GM12873 (cell line): ENCODE data around the gene ARHGAP8.

Experiments used
- TF ChIP-seq, protein P1 (sequence below): IDR thresholded peaks from 2 replicates; pipeline ENCODE4 v1.5.1; 2012; ENCODE audit warnings: low read depth, mild to moderate bottlenecking, moderate library complexity, low read length, control low read depth; ENCODE audit not compliant: insufficient read depth; ENCODE audit errors: missing control alignments

The ARHGAP8 gene

DNA sequence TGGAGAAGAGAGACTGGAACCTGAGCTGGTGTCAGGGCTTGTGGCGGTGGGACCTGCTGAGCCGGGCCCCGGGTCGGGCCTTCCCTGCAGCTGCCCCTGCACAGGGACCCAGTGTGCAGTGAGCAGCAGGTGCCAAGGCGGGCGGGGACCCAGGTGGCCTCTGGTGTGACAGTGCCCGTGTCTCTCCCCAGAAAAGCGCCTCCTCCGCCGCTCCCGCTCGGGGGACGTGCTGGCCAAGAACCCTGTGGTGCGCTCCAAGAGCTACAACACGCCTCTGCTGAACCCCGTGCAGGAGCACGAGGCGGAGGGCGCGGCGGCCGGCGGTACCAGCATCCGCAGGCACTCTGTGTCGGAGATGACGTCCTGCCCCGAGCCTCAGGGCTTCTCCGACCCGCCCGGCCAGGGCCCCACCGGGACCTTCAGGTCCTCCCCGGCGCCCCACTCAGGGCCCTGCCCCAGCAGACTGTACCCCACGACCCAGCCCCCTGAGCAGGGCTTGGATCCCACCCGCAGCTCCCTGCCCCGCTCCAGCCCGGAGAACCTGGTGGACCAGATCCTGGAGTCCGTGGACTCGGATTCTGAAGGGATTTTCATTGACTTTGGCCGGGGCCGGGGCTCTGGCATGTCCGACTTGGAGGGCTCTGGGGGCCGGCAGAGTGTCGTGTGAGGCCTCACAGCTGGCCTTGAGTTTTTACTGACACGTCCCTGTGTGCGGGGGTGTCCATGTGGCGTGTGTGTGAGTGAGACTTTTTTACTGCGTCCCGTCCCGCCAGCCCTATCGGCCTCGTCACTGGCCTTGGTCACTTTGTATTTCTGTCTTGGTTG is 15.6 kb upstream of the ARHGAP8 start:
- TF ChIP-seq, protein P1, sequence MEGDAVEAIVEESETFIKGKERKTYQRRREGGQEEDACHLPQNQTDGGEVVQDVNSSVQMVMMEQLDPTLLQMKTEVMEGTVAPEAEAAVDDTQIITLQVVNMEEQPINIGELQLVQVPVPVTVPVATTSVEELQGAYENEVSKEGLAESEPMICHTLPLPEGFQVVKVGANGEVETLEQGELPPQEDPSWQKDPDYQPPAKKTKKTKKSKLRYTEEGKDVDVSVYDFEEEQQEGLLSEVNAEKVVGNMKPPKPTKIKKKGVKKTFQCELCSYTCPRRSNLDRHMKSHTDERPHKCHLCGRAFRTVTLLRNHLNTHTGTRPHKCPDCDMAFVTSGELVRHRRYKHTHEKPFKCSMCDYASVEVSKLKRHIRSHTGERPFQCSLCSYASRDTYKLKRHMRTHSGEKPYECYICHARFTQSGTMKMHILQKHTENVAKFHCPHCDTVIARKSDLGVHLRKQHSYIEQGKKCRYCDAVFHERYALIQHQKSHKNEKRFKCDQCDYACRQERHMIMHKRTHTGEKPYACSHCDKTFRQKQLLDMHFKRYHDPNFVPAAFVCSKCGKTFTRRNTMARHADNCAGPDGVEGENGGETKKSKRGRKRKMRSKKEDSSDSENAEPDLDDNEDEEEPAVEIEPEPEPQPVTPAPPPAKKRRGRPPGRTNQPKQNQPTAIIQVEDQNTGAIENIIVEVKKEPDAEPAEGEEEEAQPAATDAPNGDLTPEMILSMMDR = no peak

DNA sequence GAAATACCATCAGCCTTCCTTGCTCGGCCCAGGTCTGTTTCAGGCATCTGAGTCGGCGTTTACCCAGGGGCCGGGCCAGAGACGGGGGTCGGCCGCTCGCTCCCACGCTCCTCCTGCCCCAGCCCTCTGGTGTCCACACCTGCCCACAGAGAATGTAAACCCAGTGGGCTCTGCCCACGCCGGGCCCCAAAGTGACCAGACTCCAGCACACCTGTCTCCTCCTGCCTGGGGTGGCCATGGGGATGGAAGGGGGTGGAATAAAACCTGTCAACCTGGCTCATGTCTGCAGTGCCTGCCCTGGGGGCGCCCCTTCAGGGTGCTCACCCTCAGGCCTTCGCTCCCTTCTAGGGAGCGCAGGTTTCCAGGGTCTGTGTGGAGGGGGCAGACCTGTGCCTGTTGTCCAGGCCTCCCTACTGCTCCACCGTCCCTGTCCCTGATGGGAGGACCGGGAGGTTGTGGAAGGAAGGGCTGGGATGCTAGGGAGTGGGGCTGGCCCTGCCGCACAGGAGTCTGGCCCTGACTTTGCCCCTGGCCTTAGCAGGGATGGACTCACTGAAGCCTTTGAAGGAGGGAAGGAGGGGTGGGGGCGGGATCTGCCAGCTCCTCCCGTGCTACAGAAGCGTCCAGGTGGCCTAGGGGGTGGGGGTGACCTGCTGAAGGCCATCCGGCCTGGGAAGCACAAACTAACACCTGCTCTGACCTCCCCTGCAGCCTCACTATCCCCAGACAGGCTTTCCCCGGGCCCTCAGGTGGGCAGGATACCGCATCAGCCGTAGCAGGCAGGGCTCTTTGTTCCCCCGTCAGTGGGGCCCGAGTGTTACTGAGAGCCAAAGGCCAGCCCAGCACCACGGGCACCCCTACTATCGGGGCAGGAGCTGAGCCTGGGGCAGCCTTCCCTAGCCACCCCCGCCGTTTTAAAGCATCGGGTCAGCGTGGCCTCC is 14.7 kb upstream of the ARHGAP8 start:
- TF ChIP-seq, protein P1 = no peak

DNA sequence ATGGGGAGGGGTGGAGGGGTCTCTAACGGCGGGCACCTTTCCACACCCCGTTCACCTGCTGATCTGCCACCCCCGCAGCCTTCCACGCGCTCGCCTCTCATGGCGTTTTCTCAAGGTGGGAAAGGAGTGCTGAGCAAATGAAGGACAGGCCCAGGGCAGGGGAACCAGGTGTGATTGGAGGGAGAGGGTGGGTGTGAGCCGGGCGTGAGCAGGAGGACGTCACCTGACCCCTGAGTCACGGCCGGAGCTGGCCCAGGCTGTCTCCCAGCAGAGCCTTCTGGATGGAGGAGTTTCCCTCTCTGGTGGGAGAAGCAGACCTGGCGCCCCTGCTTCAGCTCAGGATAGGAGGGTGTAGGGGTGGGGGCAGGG is 14.0 kb upstream of the ARHGAP8 start:
- TF ChIP-seq, protein P1 = no peak

DNA sequence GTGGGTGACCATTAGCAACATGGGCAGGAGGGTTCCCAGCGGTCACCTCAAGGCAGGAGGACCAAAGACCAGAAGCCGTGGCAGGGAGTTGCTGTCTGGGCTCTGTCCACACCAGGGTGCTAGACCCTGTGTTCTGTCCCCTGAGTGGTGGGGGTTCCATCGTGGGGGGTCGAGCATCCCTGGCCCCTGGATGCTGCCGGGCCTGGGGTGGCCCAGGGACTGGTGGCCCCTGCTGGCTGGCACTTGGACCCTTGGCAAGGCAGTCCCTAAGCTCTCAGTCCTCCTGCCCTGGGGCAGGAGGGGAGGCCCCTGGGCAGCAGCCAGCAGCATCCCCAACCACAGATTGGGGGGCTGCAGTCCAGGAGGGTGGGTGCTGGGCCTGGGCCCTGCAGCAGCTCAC is 13.4 kb upstream of the ARHGAP8 start:
- TF ChIP-seq, protein P1 = no peak

DNA sequence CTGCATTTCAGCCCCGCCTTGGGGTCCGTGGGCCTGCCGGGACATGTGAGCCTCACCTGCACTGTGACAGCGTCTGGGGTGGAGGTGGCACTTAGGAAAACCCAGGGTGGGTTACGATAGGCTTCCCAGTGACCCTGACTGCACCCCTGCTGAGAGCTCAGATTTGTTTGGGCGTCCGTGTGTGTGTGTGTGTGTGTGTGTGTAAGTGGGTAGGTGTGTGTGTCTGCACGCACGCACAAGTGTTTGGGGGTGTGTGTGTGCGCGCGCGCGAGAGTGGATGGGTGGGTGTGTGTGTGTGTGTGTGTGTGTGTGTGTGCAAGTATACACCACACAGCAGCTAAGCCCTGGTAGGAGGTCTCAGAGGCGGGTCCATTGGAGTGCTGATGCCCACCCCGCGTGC is 12.1 kb upstream of the ARHGAP8 start:
- TF ChIP-seq, protein P1 = no peak

DNA sequence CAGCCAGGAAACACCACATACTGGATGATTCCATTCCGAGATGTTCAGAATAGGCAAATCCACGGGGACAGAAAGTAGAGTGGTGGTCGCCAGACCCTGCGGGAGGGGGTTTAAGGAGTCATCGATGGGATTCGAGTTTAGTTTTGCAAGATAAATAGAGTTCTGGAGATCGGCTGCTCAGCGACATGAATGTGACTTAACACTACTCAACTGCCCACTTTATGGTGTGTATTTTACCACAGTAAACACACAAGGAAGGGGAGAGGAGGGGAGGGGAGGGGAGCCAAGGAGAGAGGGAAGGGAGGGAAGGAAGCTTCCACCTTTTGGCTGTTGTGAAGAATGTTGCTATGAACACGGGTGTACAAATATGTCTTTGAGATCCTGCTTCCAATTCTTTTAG is 10.4 kb upstream of the ARHGAP8 start:
- TF ChIP-seq, protein P1 = no peak

DNA sequence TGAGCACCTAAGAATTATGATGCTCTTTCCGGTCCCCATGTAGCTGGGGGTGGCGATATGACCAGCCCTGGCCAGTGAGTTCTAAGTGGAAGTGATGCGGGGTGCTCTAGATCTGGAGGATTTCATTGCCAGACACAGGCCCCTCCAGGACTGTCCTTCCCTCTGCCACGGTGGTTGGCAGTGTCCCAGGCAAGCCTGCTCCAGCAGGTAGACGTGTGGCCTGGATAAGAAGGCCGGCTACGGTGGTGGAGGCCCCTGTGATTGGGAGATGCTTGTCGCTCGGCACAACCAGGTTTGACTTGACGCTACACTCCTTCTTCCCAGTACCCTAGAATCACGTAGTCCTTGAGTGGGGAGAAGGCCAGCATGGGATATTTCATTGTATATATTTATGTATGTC is 9.1 kb upstream of the ARHGAP8 start:
- TF ChIP-seq, protein P1 = no peak
